Upper lobe of left lung (tissue), 4 donors: ENCODE results near the gene EMC6.

Experiments
- EP300 ChIP-seq, 4 donors: sonication (generic); formaldehyde crosslinking; IDR thresholded peaks; one replicate each; pipeline ENCODE4 v1.5.1; 2017; ENCODE audit warnings: antibody characterized with exemption in 4 of 4, control low read depth in 2 of 4
- POLR2A ChIP-seq, 4 donors: fragments of 450-650 bp; IDR thresholded peaks; one replicate each; pipeline ENCODE4 v1.5.1; 2016 to 2017; ENCODE audit warnings: antibody characterized with exemption in 4 of 4, mild to moderate bottlenecking in 2 of 4
- TF ChIP-seq, protein P1 (sequence below), 6 experiments: fragments of 450-650 bp in 4 of 6; fragments of 200-600 bp in 2 of 6; sonication (generic) in 2 of 6; IDR thresholded peaks; one replicate each; pipeline ENCODE4 v1.5.1; 2016 to 2019; ENCODE audit warnings: antibody characterized with exemption in 6 of 6

DNA sequence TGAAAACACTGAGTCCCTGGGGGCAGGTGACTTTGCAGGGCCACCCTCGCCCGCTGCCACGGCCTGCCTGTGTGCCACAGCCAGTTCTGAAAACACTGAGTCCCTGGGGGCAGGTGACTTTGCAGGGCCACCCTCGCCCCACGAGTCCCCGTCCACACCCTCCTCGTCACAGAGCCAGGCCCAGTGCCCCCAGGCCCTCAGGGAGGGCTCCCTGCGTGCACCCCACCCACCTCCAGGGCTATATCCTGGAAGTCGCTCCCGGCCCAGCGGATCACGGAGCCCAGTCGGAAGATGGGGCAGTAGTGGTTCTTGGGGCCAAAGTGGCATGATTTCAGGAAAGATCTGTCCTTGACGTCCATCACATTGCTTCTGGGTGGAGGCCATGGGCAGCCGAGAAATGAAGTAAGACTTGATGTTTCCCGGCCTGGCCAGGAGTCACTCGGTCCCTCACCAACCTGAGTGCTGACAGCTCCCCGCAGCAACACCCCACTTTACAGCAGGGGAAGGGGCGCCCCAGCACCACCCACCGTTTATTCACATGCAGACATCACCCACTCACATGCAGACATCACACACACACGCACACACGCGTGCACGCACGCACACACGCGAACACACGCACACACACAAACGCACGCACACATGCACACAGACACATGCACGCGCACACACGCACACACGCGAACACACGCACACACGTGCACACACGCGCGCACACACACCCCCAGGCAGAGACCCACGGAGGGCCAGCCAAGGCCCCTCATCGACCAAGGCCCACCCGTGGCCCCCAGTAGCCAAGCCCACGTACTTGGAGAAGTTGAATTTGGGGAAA is 20.9 kb downstream of the EMC6 start:
- TF ChIP-seq POLR2A (IDR thresholded peaks at IDR 0.05), result no peak
- TF ChIP-seq, protein P1, sequence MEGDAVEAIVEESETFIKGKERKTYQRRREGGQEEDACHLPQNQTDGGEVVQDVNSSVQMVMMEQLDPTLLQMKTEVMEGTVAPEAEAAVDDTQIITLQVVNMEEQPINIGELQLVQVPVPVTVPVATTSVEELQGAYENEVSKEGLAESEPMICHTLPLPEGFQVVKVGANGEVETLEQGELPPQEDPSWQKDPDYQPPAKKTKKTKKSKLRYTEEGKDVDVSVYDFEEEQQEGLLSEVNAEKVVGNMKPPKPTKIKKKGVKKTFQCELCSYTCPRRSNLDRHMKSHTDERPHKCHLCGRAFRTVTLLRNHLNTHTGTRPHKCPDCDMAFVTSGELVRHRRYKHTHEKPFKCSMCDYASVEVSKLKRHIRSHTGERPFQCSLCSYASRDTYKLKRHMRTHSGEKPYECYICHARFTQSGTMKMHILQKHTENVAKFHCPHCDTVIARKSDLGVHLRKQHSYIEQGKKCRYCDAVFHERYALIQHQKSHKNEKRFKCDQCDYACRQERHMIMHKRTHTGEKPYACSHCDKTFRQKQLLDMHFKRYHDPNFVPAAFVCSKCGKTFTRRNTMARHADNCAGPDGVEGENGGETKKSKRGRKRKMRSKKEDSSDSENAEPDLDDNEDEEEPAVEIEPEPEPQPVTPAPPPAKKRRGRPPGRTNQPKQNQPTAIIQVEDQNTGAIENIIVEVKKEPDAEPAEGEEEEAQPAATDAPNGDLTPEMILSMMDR (IDR thresholded peaks at IDR 0.05), result no peak
- no peak for TF ChIP-seq EP300 (IDR thresholded peaks at IDR 0.05)
